NCI-H1417 treated with DMSO at 0.1 percent for 48 hours (cell line): ENCODE results near the gene MTUS2.

Experiments used
- DNase-seq: peaks from one replicate; lab custom pipeline; 2025; lab: John Stamatoyannopoulos, UW

The MTUS2 gene

DNA sequence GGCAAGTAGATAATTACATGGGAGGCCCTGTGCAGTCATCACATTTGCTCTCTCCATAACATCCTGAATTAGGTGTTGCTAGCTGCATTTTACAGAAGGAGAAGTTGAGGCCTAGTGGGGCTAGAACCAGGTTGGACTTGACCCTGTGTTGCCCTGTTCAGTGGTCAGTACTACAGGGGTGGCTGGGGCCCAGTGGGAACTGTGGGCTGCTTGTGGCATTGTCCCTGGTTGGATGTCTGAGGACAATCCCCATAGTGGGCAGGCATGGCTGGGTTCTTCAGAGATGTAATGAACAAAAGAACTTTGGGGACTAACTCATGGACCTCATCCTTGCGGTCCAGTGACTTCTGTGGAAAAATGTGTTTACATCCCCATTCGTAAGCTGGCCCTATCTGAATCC lies 38.9 kb downstream of the MTUS2 start:
- DNase-seq = no peak

DNA sequence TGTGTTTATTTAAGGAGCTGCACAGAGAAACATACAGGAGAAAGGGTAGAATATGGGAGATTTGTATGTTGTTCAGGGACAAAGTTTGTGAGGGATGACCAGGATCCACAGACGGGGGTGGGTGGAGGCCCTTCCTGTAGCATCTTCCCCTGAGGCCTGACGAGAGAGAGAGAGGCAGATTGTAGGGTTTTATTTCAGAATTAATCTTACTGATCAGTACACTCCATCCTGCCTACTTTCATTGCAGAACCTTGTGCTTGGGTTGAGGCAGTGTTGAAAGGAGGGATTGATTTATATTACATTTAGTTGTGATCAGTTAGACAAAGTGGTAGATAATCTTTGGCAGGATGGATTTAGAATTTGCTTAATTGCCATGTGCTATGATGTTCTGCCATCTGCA lies 39.6 kb downstream of the MTUS2 start:
- DNase-seq = no peak

DNA sequence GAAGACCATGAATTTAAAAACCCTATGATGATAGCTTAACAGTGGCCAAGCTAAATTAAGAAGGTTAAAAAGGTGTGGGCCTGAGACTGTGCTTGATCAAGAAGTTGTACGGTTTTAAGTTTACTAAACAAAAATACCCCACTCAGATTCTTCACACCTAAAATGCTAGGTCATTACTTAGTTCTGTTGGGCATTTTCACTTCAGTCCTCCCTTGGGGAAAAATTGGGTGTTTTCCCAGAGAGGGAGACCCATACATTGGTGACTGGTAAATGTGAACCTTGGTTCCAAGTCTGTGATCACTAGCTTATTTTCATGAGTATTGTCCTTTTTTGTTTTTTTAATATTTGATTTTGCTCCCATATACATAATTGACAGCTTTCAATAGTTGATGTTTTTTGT lies 44.4 kb downstream of the MTUS2 start:
- DNase-seq = no peak

DNA sequence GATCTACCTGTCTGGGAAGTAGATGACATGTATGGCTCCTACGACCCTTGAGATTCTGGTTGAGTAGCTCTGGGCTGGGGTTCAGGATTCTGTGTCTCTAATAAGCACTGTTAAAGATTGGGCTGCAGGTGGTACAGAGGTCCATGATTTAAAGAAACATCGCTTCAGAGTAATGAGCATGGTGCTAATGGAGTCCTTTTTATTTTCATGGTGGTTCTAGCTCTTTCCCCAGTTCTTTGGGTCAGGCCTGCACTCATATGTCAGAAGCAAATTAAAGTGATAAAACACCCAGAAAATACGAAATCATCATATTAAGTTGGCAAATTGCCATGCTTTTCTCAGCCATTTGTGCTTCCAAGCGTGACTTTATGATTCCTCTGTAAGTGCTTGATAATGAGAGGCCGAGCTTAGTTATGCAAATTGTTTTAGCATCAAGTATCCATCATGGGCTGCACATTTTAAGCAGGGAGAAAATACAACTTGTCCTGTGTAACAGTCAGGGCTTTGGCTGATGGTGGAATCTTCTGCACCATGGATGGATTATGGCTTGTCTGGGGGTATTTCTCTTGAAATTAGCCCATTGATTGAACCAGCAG lies 45.1 kb downstream of the MTUS2 start:
- DNase-seq = no peak

DNA sequence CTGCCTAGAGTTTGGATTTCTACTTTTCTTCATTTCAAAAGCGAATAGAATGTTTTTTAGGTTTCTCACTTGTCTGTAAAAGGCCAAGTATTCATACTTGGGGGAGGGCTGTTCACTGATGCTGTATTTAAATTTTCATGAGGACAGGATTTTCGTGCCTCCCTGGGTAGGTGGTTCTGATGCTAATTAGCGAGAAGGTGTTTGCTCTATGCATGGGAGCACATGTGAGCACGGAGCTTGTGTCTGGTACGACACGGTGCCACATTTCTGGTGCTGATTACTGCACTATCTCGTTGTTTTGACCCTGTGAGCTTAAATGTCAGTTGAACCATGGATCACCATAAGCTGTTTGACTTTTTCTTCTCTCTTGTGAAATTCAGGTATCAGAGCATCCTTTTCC lies 45.8 kb downstream of the MTUS2 start:
- no peak for DNase-seq

DNA sequence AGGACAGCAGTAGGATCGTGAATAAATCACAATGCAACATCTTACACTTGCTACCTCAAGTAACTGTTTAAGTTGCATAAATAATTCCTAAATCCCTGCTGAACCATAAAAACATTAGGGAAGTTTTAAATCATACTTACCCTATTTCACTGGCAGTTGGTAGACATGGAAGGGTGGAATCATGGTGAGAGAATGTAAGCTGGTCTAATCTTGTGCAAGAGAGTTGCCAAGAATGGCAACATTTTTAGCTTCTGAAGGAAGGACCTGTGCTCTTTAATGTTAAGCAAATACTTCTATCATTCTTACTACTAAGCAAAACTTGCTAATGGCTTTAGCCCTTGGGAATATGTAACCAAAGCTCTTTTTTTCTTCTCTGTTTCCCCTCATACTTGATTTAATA lies 46.8 kb downstream of the MTUS2 start:
- DNase-seq = no peak

DNA sequence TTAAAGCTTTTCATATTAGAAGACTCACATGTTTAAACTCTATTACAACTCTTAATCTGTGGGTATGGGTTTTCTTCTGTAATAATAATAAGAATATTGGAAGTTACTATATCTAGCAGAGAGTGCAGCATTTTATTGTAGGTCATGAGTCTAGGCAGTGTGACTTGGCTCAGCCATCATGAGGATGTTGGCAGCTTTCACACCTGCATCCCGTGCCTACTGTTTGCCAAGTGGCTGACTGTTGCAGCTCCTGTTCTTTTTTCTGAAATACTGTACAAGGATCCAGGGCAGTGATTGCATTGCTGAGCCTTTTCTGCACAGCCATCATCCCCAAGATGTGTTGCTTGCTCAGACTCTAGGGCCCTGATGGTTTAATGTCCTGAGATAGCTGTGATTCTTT lies 47.4 kb downstream of the MTUS2 start:
- DNase-seq = no peak

DNA sequence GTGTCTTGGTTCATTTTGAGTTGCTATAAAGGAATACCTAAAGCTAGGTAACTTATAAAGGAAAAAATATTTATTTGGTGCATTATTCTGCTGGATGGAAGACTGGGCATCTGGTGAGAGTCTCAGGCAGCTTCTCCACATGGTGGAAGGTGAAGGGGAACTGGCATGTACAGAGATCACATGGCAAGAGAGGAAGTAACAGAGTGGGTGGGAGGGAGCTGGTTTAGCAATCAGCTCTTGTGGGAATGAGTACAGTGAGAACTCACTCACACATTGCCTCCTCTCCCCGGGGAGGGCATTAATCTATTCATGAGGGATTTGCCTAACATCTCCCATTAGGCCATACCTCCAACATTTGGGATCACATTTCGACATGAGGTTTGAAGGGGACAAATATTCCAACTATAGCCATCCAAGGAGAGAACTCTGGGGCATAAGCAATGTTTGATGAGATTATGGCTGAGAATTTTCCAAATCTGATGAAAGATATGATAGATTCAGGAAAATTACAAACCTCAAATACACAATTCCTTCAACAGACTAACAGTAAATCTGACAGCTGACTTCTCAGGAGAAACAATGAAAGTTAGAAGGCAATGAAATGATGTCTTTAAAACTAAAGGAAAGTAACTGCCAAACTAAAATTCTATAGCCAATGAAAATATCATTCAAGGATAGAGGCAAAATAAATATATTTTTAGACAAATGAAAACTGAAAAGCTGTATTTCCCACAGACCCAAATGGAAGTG lies 52.5 kb downstream of the MTUS2 start:
- no peak for DNase-seq

DNA sequence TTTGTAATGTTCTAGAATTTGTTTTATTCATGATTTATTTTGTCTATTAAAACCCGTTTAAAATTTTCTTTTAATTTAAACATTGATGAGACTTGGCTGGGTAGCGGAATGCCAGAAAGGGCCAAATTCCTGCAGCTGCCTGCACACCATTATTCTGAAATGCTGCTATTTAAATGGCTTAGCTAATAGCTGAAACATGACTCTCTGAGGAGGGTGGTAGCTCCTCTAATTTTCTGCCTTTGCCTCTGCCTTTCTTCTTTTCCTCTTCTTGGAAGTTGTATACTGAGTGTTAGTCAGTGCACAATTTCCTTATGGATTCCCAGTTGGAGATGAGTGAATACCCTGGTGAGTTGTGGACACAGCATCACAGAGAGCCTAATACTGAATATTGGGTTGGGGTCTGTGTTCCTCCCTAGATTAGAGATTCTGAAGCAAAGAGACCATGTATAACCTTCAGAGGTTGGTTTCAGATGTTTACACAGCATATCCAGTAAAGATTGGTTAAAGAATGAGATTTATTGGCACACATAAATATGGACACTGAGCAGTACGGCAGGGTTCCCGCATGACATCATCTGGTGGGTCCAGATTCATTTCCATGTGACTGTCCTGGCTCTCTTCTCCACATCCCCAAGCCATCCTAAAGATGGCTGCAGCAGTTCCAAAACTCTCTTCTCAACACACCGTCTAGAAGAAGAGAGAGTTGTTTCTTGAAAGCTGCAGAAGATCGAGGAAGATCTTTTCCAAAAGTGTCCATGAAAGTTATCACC lies 55.9 kb downstream of the MTUS2 start:
- no peak for DNase-seq

DNA sequence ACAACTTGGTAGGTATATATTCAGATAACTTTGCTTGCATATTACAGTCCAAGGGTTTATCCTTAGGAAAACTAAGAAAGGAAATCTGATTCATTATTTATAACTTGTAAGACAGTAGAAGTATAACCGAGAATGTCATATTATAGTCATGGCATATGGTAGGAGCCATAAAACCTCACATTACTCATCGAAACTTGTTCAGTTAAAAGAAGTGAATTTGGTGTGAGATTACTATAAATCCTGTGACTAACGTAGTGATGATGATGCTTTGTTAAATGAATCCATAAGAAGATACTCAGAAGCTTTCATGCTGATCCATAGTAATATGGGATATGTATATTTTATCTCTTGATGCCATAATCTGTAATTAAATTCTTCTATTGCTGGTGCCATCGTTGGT lies 57.3 kb downstream of the MTUS2 start:
- no peak for DNase-seq

DNA sequence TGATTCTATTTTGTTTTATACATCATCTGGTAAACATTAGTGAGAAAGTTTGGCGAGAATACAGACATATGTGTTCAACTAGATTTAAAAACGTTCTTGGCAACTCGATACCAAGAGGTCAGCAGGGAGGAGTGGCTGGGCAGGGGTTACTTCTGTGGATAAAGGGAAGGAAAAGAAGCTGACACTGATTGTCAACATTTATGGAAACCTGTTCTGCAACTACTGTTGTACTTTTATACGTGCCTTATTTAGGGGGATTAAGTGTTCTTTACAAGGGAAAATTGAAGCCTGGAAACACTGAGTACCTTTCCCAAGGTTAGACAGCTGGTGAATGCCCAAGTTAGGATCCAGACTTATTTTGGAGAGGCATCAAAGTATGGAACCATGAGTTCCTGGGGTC lies 65.0 kb downstream of the MTUS2 start:
- no peak for DNase-seq

DNA sequence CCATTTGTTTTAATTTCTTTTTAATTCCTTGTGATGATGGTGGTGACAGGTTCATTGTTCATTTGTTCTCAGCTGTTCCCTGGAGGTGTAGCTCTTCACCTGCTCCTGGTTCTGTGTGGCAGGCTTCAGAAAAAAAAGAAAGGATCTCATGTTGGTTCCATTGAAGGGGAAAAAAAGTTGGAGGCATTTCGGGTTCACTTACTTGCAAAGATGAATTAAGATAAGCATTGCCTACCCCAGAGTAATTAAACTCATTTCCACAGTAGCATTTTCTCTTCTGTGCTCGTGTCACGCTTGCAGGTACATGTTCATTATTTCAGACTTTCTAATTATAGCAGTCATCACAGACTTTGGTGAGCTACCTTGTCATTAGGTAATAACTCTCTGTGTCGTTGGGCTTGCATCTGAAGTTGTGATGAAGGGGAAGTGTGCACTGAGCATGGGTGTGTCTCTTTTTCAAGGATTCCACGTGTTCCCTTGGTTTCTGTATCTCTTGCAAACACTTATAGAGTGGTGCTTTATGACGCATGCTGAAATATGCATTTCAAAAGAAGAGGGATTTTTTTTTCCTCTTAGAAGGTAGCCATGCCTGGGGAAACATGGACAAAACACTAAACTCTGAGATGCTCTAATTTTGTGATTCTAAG lies 69.1 kb downstream of the MTUS2 start:
- DNase-seq = no peak

DNA sequence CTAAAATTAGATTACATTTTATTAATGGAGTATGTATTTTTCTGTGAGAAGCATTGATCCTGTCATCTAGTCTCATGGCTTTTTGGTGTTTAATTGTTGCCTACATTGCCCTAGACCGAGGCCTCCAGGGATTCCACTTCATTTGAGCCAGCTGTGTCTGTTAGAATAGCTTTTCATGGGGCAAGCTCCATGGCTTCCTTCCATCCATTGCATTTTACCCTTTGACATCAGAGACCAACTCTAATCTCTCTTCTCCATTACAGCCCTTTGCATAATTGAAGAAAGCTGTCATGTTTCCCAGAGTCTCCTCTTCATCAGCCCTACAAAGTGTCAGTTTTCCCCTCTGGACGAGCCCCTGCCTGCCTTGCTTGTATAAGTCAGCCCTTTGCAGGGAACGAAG lies 70.6 kb downstream of the MTUS2 start:
- DNase-seq = no peak

DNA sequence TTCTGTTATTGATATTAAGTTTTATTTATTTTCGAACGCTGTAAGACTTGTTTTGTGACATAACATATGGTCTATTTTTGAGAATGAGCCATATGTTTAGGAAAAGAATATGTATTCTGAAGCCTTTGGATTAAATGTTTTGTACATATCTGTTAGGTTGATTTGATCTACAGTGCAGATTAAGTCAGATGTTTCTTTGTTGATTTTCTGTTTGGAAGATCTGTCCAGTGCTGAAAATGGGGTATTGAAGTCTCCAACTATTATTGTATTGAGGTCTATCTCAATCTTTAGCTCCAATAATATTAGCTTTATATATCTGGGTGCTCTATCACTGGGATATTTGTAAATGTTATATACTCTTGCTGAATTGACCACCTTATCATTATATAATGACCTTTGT lies 97.9 kb downstream of the MTUS2 start:
- no peak for DNase-seq

DNA sequence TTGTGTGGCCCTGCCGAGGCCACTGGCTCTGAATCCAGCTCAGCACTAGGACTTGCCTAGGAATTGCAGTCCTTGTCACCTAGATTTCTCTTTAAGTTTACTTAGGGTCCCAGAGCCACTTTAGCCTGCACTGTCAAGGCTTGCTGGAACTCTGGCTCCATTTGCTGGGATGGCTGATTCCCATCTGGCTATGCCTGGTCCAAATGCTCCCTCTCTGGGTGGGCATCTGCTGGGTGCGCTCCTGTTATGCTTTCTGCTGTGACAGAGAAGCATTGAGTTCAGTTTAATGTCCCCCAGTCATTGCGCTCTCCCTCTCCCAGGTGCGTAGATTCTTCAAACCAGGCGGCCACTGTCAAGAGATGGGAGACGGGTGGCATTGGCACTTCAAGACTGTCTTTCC lies 102.2 kb downstream of the MTUS2 start:
- no peak for DNase-seq

DNA sequence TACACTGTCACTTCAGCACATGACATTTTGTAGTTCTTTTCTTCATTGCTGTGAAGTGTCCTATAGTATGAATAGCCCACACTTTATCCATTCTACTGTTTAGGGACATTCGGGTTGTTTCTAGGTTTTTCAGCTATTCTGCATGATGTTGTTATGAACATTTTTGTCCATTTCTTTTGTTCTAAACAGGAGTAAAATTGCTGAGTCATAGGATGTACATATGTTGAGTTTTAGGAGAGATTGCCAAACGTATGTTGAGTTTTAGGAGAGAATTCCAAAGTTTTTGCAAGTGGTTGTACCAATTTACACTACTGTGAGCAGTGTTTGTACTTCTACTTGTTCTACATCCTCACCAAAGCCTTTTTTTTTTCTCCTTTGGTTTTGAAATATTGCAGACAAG lies 115.0 kb downstream of the MTUS2 start:
- DNase-seq = no peak

DNA sequence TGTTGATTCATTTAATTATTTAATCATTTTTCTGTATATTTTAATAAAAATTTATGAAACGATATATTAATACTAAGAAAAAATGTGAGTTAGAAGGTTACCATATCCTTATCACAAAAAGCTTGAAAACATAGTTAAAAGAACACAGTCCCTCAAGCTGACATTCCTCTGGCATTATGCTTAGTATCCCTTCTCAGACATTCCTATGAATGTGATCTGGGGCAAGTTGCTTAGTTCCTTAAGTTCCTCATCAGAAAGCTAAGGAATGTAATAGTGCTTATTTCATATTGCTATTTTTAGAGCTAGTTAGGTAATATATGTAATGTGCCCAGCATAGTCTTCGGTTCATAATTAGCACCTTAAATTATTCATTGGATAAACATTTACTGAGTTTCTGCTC lies 122.8 kb downstream of the MTUS2 start:
- DNase-seq = no peak

DNA sequence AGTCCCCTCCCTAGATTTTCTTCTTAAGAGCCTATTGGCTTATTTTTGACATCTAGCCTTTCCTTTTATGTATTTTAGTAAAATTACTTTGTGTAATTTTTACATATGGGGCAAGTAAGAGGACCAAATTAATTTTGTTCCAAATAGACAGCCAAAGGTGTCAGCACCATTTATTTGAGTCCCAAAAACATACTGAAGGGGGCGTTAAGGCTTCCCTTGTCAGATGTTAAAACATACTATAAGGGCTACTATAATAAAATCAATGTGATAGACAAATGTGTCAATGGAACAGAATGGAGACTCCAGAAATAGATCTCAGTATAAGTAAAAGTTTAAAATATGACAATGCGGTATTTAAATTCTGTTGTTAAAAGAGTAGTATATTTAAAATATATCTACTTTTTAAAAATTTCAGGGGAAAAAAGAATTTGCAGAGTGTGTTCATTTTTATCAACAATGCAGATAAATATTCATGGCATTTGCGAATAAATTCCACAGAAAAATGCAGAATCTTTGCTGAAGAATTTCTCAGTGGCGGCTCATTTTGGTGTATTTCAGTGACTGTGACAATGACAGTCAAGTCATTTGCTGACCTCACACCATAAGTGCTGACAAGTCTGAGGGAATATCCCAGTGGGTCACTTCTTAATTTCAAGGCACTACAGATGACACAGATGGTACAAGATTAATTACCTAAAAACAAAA lies 133.7 kb downstream of the MTUS2 start:
- no peak for DNase-seq

DNA sequence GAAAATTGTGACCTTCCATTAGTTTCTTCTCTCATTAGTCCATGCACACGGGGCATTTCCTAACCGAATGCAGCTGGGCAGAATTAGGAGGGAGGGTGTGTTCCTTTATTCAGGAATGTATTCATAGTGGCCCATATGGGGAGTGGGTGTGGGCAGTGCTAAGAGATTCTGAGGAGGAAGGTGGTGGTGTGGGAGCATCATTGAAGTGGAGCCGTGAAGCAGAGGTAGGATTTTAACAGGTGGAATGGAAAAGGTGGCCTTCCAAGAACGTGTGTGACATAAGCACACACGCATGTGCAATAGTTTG lies 134.2 kb downstream of the MTUS2 start:
- no peak for DNase-seq

DNA sequence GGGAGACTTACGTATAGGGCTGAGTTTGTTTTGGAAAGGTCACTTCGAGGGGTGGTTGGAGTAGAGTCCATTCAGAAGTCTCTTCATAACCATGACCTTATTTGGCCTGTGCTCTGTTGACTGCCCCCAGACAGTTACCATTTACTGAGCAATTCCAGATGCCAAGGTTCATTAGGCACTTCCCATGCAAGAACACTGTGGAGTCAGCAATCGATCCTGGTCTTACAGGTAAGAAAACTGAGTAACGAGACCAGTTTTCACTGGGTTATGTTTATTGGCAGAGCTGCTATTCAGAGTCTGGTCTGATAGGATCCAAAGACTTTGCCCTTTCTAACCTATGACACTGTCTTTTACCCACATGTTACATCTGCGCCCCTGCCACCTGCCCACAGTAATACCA lies 134.7 kb downstream of the MTUS2 start:
- DNase-seq = no peak

DNA sequence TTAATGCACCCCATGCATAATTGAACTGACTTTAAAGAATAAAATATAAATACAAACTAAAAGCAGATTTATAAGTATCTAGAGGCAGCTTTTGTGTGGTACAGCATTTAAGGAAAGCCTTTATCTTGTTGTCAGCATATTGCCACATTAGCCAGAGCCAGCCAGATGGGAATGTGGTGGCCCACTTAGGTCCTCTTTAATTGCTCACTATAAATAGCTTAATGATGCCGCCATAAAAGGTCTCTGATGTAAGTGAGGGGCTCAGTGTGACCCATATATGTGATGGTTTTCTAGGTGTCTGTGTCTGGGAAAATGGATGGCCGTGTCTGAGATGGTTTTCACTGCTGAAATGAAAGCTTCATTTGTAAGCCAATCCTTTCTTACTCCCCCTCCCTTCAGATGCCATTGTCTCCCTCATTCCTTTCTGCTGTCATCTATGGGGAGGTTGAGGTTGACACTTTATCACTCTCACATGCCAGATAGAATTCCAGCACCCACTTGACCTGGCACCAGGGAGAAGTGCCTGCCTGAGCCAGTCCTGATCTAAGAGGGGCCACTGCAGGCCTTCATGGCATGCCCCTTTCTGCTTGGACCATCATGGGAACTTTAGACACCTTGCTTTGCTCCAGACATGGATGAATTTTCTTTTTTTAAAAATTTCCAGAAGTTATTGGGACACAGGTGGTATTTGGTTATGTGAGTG lies 135.3 kb downstream of the MTUS2 start:
- DNase-seq = no peak

DNA sequence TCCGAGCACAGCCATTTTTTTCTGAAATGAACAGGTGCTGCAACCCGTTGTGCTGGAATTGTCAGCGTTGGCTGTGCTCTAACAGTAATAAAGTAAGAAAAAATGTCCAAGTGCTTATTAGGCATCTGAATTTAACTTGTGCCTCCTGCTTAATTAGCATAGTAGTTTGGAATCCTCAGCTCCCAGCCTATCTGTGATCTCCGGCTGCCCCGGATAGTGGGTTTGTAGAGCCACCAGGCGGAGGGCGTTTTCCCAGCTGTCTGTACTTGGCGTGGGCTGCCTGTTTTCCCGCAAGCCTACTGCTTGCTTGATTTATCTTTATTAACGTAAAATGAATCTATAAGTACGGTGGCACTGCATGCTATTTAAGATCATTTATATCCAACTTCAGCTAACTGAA lies 137.9 kb downstream of the MTUS2 start:
- no peak for DNase-seq
